SU-DHL-6 (cell line): ENCODE data around the gene GHR.

Experiments
- H2AFZ ChIP-seq: fragments of 200-600 bp; sonication (generic); 2 replicates; pipeline ENCODE4 v1.6.1; 2014; ENCODE audit warnings: low read depth, mild to moderate bottlenecking, moderate library complexity, mixed read lengths, antibody characterized with exemption, low read length; ENCODE audit not compliant: severe bottlenecking
- H3F3A ChIP-seq: fragments of 200-600 bp; shearing (Covaris generic); 2 replicates; pipeline ENCODE4 v1.6.0; 2016; ENCODE audit warnings: antibody characterized with exemption, mild to moderate bottlenecking; ENCODE audit not compliant: insufficient read depth
- H3K27ac ChIP-seq: fragments of 200-600 bp; sonication (generic); 2 replicates; pipeline ENCODE4 v1.5.1; 2016; ENCODE audit warnings: low read depth, mild to moderate bottlenecking, low read length, moderate library complexity, mixed read lengths
- H3K27me3 ChIP-seq: fragments of 200-600 bp; sonication (generic), shearing (Covaris generic); 2 replicates; pipeline ENCODE4 v1.6.0; 2014; ENCODE audit warnings: mild to moderate bottlenecking, low read length
- H3K36me3 ChIP-seq: fragments of 200-600 bp; sonication (generic); 2 replicates; pipeline ENCODE4 v1.6.1; 2014; ENCODE audit warnings: mild to moderate bottlenecking, low read length, mixed read lengths
- H3K4me2 ChIP-seq: fragments of 300-600, 200-600 bp; shearing (Covaris generic), sonication (generic); 2 replicates; pipeline ENCODE4 v1.6.0; 2014; ENCODE audit warnings: low read length, low read depth, mild to moderate bottlenecking; ENCODE audit not compliant: poor library complexity, severe bottlenecking
- H3K4me3 ChIP-seq: fragments of 200-600 bp; sonication (generic); 2 replicates; pipeline ENCODE4 v1.5.1; 2014; ENCODE audit warnings: antibody characterized with exemption, low read length, mild to moderate bottlenecking, mixed read lengths; ENCODE audit not compliant: insufficient read depth, poor library complexity, severe bottlenecking
- H3K79me2 ChIP-seq: fragments of 200-600 bp; sonication (generic); 2 replicates; pipeline ENCODE4 v1.6.1; 2014; ENCODE audit warnings: mild to moderate bottlenecking, low read length, moderate library complexity; ENCODE audit not compliant: insufficient read depth
- H3K9ac ChIP-seq: fragments of 200-600 bp; sonication (generic); 2 replicates; pipeline ENCODE4 v1.7.0; 2014; ENCODE audit warnings: mild to moderate bottlenecking, low read length
- H3K9me2 ChIP-seq: fragments of 200-600 bp; sonication (generic); replicated peaks from 2 replicates; pipeline ENCODE4 v1.6.1; 2014; ENCODE audit warnings: low read length; ENCODE audit not compliant: insufficient read depth
- H3K9me3 ChIP-seq: fragments of 200-600 bp; sonication (generic); 2 replicates; pipeline ENCODE4 v1.6.1; 2014; ENCODE audit warnings: low read length, mixed read lengths; ENCODE audit not compliant: insufficient read depth
- H4K20me1 ChIP-seq: fragments of 200-600 bp; sonication (generic); 2 replicates; pipeline ENCODE4 v1.6.1; 2014; ENCODE audit warnings: low read depth, mild to moderate bottlenecking, antibody characterized with exemption, low read length, moderate library complexity, mixed read lengths
- EZH2phosphoT487 ChIP-seq: fragments of 200-600 bp; sonication (generic), shearing (Covaris generic); conservative IDR thresholded peaks from 2 replicates; pipeline ENCODE4 v1.6.1; 2018; ENCODE audit warnings: mild to moderate bottlenecking, antibody characterized with exemption, low read length, moderate library complexity, mixed read lengths
- TF ChIP-seq, protein P1 (sequence below): fragments of 200-600 bp; sonication (generic); IDR thresholded peaks from one replicate; pipeline ENCODE4 v1.5.1; 2017; ENCODE audit warnings: antibody characterized with exemption, mild to moderate bottlenecking, low read length, moderate library complexity; ENCODE audit not compliant: insufficient read depth, poor library complexity, severe bottlenecking

GHR gene

DNA sequence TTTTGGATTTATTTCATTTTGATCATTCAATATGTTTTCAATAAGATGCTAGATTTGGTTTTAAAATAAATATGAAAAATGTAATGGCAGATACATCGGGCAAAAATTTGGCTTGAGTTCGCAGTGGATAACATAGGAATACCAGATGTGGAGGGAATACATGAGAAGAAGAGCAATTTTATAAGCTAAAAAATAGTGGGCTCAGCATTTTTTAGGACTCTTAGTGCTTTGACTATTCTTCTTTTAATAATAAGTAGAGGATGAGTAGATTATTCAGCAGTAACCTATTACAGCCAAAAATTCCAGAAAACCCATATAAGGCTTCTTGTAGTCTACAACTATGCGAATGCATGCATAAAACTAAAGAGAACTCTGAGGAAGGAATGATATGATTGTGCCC is 22.8 kb upstream of the GHR start:
- TF ChIP-seq EZH2phosphoT487 = no peak
- TF ChIP-seq, protein P1, sequence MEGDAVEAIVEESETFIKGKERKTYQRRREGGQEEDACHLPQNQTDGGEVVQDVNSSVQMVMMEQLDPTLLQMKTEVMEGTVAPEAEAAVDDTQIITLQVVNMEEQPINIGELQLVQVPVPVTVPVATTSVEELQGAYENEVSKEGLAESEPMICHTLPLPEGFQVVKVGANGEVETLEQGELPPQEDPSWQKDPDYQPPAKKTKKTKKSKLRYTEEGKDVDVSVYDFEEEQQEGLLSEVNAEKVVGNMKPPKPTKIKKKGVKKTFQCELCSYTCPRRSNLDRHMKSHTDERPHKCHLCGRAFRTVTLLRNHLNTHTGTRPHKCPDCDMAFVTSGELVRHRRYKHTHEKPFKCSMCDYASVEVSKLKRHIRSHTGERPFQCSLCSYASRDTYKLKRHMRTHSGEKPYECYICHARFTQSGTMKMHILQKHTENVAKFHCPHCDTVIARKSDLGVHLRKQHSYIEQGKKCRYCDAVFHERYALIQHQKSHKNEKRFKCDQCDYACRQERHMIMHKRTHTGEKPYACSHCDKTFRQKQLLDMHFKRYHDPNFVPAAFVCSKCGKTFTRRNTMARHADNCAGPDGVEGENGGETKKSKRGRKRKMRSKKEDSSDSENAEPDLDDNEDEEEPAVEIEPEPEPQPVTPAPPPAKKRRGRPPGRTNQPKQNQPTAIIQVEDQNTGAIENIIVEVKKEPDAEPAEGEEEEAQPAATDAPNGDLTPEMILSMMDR = no peak
- Histone ChIP-seq H3K4me2 (no peak overlapping the region), H3F3A (no peaks in the 10 kb centered on the region), H3K9ac (no peak overlapping the region), H4K20me1 (no peaks in the 10 kb centered on the region), H3K9me2 (no peaks in the 10 kb centered on the region; the same call in 1 of the 2 replicates), H3K36me3 (no peaks in the 10 kb centered on the region), H3K4me3 (no peak overlapping the region), H3K27ac (no peak overlapping the region), H3K27me3 (no peaks in the 10 kb centered on the region), H3K79me2 (no peaks in the 10 kb centered on the region), H3K9me3 (no peaks in the 10 kb centered on the region), H2AFZ (no peak overlapping the region)

DNA sequence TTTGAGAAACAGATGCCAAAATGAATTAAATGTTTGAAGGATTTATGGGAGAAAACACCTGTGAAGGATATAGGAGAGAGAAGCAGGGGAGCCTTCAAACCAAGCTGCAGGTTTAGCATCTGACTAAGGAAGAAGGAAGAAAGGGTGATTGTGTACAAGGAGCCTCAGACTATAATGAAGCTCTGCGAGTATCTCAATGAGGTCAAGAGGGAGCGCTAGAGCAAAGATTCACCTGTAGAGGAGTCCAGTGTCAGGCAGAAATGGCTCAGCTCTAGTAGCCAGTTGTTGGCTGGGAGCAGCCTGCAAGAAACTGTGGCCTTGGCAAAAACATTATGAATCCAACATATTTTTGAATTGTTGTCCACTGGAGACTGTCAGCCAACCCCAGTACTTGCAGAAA is 20.0 kb upstream of the GHR start:
- H3K4me3 ChIP-seq = no peak overlapping the region
- no peaks in the 10 kb centered on the region for H4K20me1 ChIP-seq
- H3K27ac ChIP-seq = no peak overlapping the region
- no peak for TF ChIP-seq EZH2phosphoT487
- TF ChIP-seq, protein P1 = no peak
- H3K9me2 ChIP-seq = no peaks in the 10 kb centered on the region; the same call in 1 of the 2 replicates
- H3K27me3 ChIP-seq = no peaks in the 10 kb centered on the region
- no peaks in the 10 kb centered on the region for H3K9me3 ChIP-seq
- H3K9ac ChIP-seq = no peak overlapping the region
- H2AFZ ChIP-seq = no peak overlapping the region
- no peaks in the 10 kb centered on the region for H3K79me2 ChIP-seq
- no peaks in the 10 kb centered on the region for H3F3A ChIP-seq
- no peaks in the 10 kb centered on the region for H3K36me3 ChIP-seq
- no peak overlapping the region for H3K4me2 ChIP-seq

DNA sequence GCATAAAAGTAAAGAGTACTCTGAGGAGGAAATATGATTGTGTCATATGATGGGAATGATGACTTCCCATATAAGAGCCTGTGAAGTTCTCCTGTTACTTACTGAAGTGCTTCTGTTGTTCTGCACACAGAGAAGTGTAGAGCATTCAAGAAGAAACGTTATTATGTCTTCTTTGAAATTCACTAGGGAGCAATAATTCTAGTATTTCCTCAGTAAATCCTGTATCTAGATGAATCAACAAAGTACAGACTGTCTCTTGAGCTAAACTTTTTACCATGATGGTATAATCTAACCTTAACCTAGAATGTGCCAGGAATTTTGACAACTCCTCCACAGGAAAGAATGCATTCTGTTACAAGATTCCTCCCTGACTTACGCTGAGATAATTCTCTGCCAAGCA is 18.9 kb upstream of the GHR start:
- no peak for TF ChIP-seq EZH2phosphoT487
- TF ChIP-seq, protein P1 = no peak
- no peak overlapping the region for H3K9ac ChIP-seq
- H3K4me3 ChIP-seq = no peak overlapping the region
- H3K9me3 ChIP-seq = no peaks in the 10 kb centered on the region
- no peaks in the 10 kb centered on the region for H3F3A ChIP-seq
- no peaks in the 10 kb centered on the region for H3K36me3 ChIP-seq
- no peak overlapping the region for H3K4me2 ChIP-seq
- H3K27me3 ChIP-seq = no peaks in the 10 kb centered on the region
- no peak overlapping the region for H3K27ac ChIP-seq
- H3K9me2 ChIP-seq = no peaks in the 10 kb centered on the region
- H3K79me2 ChIP-seq = no peaks in the 10 kb centered on the region
- H2AFZ ChIP-seq = no peak overlapping the region
- no peaks in the 10 kb centered on the region for H4K20me1 ChIP-seq
